ENCODE measurements around the gene BGLAP.
A peak's percentile ranks its signal among the peaks of the same experiment; 100 is the strongest.

Gene BGLAP

DNA sequence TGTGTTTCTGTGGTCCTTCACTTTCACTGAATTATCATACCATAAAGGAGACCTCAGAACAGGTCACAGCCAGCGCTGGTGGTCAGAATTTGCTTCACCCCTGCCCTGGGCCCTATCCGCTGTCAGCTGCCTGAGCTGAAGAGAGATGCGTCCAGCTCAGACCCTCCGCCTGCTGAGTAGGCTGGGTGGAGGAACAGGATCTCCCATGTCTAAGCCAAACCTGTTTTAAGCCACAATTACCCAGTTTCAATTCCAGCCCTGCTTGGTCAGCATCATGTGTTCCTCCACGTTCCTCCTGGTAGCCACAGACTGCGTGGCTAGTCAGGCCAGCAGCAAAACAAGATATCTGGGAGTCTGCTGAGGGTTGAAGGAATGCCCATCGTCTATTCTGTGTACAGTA lies 13.5 kb upstream of the BGLAP start:
- no peak for DNase-seq

GRCh38 chr1:156229809-156230472 lies 12.0 kb upstream of the BGLAP start:
- no peak for DNase-seq

DNA sequence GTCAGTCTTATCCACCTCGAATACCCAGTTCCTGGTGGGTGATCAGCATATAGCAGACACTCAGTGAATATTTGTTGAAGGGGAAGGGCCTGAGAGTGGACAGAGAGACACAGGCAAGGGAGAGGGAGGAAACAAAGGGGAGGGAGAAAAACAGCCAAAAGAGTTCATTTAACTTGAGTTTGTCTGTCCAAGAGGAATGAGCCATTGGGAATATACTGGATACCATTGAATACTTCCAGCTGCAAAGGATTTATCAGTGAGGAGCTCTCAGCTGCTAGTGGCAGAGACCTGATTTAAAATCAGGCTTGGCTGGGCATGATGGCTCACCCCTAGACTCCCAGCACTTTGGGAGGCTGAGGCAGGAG lies 11.5 kb upstream of the BGLAP start:
- no peak for DNase-seq

- DNase-seq, result no peak
These were observed 9.6 kb upstream of the BGLAP start for GRCh38 chr1:156232201-156232894.

- no peak for DNase-seq
These were observed 8.4 kb upstream of the BGLAP start for GRCh38 chr1:156233426-156234127.

GRCh38 chr1:156236164-156236563 lies 5.8 kb upstream of the BGLAP start:
- DNase-seq, result no peak

GRCh38 chr1:156238248-156238647 lies 3.7 kb upstream of the BGLAP start:
- no peak for DNase-seq

DNA sequence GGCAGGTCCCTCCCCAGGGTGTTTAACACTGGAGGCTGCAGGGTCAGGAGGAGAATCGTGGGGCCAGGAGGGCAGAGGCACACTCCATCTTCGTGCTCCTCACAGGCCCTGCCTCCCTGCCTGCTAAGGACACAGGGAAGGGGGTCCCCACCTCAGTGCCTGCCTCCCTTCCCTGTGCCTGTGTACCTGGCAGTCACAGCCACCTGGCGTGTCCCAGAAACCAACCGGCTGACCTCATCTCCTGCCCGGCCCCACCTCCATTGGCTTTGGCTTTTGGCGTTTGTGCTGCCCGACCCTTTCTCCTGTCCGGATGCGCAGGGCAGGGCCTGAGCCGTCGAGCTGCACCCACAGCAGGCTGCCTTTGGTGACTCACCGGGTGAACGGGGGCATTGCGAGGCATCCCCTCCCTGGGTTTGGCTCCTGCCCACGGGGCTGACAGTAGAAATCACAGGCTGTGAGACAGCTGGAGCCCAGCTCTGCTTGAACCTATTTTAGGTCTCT lies 623 bp upstream of the BGLAP start:
- no peak for DNase-seq

GRCh38 chr1:156242738-156243137 lies 754 bp downstream of the BGLAP start:
- no peak for DNase-seq

DNA sequence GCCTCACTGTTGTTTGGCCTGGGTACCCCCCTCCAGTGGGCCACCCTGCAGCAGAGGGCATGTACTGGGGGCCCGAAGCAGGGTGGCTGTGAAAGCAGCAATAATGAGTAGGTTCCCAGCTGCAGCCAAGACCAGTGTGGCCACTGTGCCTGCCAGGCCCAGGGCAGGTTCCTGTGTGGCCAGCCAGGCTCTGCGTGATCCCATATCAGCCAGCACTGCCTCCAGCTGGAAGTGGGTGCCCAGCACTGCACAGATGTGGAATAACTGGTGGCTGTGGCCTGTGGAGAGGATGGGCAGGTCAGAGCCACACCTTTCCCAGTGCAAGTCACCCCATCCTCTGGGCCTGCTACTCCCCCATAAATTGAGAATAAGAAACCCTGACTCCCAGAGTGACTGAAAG lies 2.1 kb downstream of the BGLAP start:
- DNase-seq, result no peak

DNA sequence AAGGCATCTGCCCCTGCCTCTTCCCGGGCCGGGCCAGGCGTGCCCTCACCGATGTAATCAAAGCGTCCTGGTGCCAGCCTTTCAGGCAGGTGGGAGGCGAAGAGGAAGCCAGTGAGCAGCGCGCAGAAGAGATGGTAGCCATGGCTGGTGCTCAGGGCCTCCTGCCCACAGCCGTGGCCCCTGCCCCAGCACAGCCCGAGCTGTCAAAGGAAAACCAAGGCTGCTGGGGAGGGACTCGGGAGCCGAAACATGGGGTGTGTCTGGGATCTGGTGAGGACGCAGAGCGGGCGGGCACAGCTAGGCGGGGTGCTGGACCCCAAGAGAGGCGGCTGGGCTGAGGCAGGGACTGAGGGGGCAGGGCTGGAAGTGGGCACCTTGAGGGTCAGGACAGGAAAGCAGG lies 2.7 kb downstream of the BGLAP start:
- DNase-seq, result no peak

GRCh38 chr1:156245451-156246232 lies 3.7 kb downstream of the BGLAP start:
- peak; percentile 77 for DNase-seq

DNA sequence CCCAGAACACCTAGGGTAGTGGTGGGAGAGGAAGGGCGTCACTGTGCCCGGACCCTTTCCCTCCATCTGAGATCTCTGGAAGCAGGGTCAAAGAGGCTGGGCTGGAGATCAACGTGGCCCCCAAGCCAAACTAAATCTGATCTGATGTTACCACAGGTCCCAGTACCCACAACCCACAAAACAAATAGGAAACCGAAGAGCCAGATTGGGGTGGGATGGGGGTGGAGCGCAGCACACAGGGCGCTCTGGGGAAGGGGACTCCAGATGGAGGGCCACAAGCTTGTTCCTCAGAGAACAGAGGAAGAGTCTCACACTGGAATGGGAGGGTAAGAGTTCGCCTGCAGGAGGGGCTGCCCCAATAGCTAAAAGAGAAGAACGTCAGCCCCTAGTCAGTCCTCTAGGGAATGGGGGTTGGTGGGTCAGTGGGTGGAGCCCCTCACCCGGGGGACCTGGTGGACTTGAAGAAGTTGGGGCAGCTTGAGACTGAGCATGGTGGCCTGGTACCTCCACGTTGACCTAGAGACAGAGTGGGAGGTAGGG lies 4.3 kb downstream of the BGLAP start:
- no peak for DNase-seq

DNA sequence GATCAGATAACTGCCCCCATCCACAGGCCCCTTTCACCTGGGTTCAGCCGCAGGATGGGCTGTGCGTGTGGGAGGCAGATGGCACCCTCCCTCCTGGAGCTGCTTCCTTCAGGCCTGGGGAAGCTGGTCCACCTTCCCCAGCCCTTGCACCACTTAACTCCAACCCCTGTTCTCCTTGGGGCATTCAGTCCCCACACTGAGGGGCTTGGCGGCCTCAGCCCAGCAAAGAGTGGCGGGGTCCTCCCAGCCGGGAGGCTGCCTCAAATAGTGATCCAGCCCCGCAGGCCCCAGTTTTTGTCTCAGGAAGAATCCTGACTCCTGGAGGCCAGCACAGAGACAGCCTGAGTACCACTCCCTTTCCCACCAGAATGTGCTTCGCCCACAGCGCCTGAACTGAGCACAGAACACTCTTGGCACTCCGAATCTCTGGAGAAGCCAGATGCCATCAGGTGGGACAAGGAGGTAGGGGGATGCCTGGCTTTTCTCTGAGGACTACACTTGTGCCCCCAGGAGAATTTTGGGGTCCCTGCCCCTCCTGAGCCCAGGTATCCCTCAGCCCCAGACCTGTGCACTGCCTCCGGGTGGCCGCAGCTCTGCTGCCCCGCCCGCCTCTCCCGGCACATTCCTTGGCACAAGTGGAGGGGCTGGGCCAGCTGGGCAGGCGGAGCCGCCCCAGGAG lies 4.9 kb downstream of the BGLAP start:
- no peak for DNase-seq

- no peak for DNase-seq
These were observed 5.7 kb downstream of the BGLAP start, which contains the start of gene PAQR6 for GRCh38 chr1:156247460-156248322. TSS of gene PAQR6 (minus strand) at chr1:156248056. CDS start at chr1:156246731, 1,325 bp downstream.

- no peak for DNase-seq
These were observed 6.3 kb downstream of the BGLAP start for GRCh38 chr1:156248323-156248683.

GRCh38 chr1:156249593-156249992 lies 7.6 kb downstream of the BGLAP start:
- no peak for DNase-seq

GRCh38 chr1:156251527-156251926 lies 9.5 kb downstream of the BGLAP start:
- no peak for DNase-seq

DNA sequence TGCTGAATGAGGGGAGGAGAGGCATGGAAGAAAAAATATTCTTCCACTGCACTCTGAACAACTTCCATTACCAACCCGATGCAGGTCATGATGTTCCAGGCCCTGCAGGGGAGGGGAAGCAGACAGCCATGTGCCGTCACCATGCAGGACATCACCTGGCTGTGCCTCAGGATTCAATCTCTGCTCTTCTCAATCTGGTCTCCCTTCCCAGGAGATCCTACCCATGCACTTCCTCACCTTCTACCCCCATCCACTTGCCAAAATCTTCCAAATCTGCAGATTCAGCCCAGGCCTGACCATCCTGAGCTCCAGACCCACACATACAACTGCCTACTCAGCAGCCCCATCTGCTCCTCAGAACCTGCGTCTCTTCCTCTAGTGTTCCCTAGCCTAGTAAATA lies 11.7 kb downstream of the BGLAP start:
- no peak for DNase-seq

GRCh38 chr1:156257711-156258110 lies 15.7 kb downstream of the BGLAP start:
- DNase-seq, result no peak

GRCh38 chr1:156258859-156259258 lies 16.9 kb downstream of the BGLAP start:
- no peak for DNase-seq
